CD4-positive, alpha-beta T cell treated with Interleukin-6 for 4 hours (primary cell): Measurements from ENCODE around the gene DNAJB6.
"Not testable (repeated sequence)": the region's sequence is repeated elsewhere in the genome, so short reads cannot be mapped to it uniquely, and the experiment has no call there.

Experiments
- DNase-seq: peaks from one replicate; pipeline ENCODE4 v3.0.0-alpha.2; 2020; ENCODE audit warnings: mixed read lengths

Gene DNAJB6

DNA sequence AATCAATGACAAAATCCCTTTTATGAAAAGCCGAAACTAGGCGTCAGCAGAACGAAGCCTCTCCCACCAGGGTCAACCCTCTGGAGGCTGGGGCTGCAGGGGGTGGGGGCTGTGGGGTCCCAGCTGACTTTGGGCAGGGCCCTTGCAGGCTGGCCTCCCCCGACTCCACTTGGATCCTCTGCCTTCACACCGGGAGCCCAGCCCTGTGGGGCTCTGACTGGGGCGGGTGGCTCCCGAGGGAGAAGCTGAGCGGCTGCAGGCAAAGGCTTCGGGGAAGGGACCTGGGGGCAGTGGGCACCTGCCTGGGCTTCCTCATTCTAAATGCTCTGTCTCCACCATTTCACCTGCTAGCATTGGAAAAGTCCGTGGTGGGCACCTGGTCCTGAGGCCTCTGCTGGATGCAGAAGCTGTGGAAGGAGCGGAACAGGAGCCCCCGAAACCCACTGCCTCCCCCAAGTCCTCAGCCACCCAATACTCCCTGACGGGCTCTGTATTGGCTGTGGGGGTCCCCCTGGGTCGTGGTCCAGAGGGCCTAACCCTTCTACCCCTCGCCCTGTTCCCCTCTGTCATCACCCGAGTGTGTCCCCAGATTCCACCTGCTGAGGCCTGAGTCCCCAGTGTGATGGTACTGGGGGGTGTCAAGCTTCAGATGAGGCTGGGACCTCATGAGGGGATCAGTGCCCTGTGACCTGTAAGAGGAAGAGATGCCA, 108.6 kb downstream of the DNAJB6 start:
- no peak for DNase-seq

DNA sequence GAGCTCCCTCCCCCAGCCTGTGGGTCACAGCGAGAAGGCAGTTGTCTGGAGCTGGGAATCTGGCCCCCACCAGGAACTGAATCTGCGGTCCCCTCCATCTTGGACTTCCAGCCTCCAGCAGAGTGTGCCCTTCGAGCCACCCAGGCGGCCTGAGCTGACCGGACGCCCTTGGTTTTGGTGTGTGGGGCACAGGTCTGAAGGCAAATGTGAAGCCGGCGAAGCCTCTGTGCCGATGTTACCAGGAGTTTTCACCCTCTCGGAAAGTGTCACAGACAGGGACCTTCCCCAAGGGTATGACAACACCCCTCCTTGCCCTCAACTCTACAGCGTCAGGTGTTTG, 109.1 kb downstream of the DNAJB6 start:
- DNase-seq = no peak

- DNase-seq = no peak
Measured at GRCh38 chr7:157446322-157446721, 109.5 kb downstream of the DNAJB6 start.

DNA sequence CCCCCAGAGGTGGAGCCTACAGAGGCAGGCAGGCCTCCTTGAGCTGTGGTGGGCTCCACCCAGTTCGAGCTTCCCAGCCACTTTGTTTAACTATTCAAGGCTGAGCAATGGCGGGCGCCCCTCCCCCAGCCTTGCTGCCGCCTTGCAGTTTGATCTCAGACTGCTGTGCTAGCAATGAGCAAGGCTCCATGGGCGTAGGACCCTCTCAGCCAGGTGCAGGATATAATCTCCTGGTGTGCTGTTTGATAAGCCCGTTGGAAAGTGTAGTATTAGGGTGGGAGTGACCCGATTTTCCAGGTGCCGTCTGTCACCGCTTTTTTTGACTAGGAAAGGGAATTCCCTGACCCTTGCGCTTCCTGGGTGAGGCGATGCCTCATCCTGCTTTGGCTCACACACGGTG, 117.2 kb downstream of the DNAJB6 start:
- DNase-seq = not testable (repeated sequence)

DNA sequence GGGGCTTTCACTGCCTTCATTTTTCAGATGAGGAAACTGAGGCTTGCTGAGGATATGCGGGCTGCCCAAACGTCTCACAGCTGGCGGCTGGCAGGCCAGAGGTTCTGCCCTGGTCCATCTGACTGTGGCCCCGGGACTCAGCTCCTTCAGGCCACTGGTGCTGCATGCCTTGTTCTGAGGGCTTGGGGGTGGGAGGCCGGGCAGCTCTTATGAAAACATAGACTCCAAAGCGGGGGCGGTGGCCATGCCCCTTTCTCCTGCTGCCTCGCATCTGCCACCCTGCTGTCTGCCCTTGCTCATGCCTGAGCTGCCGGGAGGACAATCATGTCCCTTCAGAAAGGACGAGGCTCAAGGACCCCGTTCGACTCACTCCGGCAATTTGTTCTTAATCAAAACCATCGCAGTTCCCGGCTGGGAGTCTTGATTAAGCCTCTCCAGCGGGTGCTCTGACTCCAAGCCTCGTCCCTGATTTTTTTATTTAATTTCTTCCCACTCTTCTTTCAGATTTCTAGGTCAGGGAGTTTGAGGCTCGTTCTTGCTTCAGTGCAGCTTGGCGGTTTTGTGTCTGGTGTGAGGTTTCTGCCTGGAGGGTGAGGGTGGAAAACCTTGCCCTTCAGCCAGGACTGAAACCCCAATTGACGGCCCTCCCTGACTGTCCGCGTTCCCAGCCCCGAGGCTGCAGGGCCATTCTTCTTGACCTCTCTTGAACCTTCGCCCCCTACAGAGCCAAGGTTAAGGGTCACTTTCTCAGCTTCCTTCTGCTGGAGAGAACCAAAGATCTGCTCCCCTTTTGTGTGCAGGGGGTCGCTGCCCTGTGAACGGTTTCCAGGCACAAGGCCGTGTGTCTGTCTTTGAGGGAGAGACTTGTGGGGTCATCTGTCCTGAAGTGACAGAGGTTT, 120.8 kb downstream of the DNAJB6 start:
- no peak for DNase-seq

- DNase-seq = no peak
Measured at GRCh38 chr7:157458254-157458633, 121.4 kb downstream of the DNAJB6 start.

- no peak for DNase-seq
Measured at GRCh38 chr7:157459966-157460365, 123.2 kb downstream of the DNAJB6 start.

DNA sequence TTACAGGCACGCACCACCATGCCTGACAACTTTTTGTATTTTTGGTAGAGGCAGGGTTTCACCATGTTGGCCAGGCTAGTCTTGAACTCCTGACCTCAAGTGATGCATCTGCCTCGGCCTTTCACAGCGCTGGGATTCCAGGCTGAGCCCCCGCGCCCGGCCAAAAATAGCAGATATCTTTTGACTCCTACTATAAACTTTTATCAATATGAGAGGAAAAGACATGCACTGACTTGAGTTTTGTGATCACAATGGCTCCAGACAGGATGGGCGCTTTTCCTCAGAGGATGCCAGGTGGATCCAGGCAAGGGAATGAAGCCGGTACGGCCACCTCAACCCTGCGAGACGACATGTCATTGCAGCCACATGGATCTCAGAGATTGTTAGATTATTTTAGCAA, 123.9 kb downstream of the DNAJB6 start:
- DNase-seq = no peak

DNA sequence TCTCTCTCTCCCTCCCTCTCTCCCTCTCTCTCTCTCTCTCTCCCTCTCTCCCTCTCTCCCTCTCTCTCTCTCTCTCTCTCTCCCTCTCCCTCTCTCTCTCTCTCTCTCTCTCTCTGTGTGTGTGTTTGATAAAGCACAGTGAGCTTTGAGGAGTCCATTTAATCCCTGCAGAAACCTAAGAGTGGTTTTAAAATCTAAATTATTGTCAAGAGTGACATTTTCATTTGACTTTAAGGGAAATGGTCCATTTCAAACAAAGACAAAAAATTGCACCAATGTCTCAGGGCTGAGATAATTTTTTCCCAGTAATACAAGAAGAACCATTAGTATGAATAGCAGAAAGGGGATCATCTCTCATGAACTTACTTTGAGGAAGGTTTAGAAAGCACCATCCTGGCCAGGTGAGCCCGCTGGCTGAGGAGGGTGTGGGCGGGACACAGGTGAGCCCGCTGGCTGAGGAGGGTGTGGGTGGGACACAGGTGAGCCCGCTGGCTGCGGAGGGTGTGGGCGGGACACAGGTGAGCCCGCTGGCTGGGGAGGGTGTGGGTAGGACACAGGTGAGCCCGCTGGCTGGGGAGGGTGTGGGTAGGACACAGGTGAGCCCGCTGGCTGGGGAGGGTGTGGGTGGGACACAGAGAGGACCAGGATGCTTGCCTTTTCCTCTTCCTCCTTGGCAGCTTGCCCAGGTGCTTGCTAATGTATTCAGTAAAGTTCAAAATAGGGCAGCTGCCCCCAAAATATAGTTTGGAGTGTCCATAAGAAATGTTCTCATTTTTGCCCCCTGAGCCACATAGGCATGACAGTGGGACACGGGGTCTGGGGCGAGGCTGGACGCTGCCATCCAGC, 125.0 kb downstream of the DNAJB6 start:
- DNase-seq = no peak

DNA sequence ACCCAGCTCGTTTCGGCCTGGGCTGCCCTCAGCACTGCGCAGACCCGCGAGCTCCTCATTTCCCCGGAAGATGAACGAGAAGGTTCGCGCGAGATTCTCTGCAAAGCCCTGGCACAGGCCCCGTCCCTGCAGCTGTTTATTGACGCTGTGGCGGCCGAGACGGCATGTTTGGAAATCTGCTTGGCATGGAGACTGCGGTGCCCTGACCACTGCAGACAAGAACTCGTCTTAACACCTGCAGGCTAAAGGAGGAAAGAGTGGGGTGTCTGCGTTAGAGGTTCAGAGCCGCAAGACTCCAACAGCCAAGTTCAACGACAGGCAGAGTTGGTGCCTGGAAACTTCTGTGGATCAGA, 125.6 kb downstream of the DNAJB6 start:
- DNase-seq = no peak

GRCh38 chr7:157462840-157463239, 126.0 kb downstream of the DNAJB6 start:
- DNase-seq = no peak

DNA sequence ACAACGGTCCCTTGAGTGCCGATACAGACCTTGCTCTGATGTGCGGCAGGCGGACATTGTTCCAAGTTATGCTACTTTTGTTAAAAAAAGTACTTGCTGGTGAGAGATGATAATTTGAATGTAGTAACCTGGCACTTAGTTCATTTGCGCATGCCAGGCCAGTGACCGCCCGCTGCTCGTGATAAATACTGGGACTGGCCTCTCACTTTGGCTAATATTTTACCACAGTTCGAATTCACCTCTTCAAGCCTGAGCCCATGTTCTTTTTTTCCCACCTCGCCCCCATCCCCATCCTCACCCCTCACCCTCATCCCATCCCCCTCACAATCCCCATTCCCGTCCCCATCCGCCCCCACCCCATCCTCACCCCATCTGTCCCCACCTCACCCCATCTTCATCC, 126.4 kb downstream of the DNAJB6 start:
- no peak for DNase-seq

GRCh38 chr7:157464111-157464970, 127.5 kb downstream of the DNAJB6 start:
- no peak for DNase-seq

GRCh38 chr7:157464971-157465886, 128.4 kb downstream of the DNAJB6 start:
- no peak for DNase-seq

DNA sequence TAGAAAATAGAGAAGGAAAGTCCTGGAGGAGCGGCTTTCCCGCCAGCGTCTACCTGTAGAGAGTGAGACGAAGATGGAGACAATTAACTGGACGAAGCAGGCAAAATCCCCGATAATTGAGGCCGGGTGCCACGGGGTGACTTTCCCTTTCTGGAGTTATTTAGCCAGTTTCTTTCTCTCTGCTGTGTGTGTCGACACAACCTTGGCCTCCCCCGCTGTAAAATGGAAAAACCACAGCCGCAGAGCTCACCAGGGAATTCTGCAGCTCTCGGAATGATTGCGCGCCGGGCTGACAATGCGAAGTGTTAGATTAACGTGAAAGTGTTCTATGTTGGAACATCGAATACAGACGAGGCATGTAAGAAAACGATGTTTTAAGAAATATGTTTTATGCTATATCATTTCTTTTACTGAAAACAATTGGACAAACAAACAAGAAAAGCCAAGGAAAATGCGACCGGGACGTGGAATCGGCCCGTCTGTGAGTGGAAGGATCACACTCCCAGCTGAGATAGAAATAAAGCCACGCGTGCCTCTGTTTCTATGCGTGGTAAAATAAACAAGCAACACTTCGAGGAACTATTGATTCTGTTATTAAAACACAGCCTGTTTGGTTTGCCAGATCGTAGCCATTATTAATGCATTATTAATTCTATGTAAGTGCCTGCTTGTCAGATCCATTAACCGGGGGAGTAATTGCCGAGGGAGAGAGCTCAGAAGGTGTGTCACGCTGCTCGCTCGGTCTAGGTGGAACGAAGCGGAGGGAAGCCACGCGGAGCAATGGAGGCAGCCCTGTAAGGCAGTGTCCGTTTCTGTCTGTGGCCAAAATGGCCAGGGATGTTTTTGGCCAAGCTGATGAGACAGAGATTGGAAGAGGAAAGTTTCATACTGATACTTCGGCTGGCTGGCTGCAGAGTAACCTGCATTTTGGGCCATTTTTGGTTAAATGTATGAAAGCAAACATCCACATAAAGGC, 129.4 kb downstream of the DNAJB6 start:
- no peak for DNase-seq

- DNase-seq = no peak
Measured at GRCh38 chr7:157466867-157467261, 130.1 kb downstream of the DNAJB6 start.
